GM23338 (cell line): Measurements from ENCODE around the gene PDIA3. TPM values are rescaled to one million over a fixed set of nuclear protein-coding genes. Genes with fewer than 3 reads are reported as not detected.
"Not testable (repeated sequence)": the region's sequence is repeated elsewhere in the genome, so short reads cannot be mapped to it uniquely, and the experiment has no call there.

Source experiments
- ATAC-seq: fragments of 200-7000 bp; cut with Tn5 transposase; 3 replicates; pipeline ENCODE4 v1.9.1; 2020
- DNase-seq: peaks from one replicate; pipeline ENCODE4 v3.0.0-alpha.2; 2015; ENCODE audit warnings: low spot score
- H2AFZ ChIP-seq: fragments of 200-600 bp; sonication (generic); 2 replicates; pipeline ENCODE4 v1.8.0; 2016; ENCODE audit warnings: antibody characterized with exemption, mild to moderate bottlenecking, moderate library complexity
- H3F3A ChIP-seq: fragments of 200-600 bp; sonication (generic); replicated peaks from 2 replicates; pipeline ENCODE4 v1.8.0; 2017; ENCODE audit warnings: antibody characterized with exemption, mixed run types, low read depth
- H3K27ac ChIP-seq: fragments of 200-600 bp; sonication (generic); 2 replicates; pipeline ENCODE4 v1.6.1; 2016; ENCODE audit warnings: low read depth
- H3K27me3 ChIP-seq: fragments of 200-600 bp; sonication (generic); 2 replicates; pipeline ENCODE4 v1.8.0; 2016; ENCODE audit warnings: mild to moderate bottlenecking, mixed run types, moderate library complexity; ENCODE audit not compliant: insufficient read depth
- H3K36me3 ChIP-seq: fragments of 200-600 bp; sonication (generic); 2 replicates; pipeline ENCODE4 v1.8.0; 2016; ENCODE audit warnings: mild to moderate bottlenecking; ENCODE audit not compliant: insufficient read depth
- H3K4me1 ChIP-seq: fragments of 200-600 bp; sonication (generic); 2 replicates; pipeline ENCODE4 v1.8.0; 2016; ENCODE audit warnings: mild to moderate bottlenecking, moderate library complexity; ENCODE audit not compliant: insufficient read depth
- H3K4me2 ChIP-seq: fragments of 200-600 bp; sonication (generic); 2 replicates; pipeline ENCODE4 v1.7.1; 2017; ENCODE audit warnings: mixed run types
- H3K4me3 ChIP-seq: fragments of 200-600 bp; sonication (generic); 2 replicates; pipeline ENCODE4 v1.6.1; 2016; ENCODE audit warnings: mixed run types
- H3K79me2 ChIP-seq: fragments of 200-600 bp; sonication (generic); replicated peaks from 2 replicates; pipeline ENCODE4 v1.8.0; 2017; ENCODE audit warnings: mild to moderate bottlenecking; ENCODE audit not compliant: insufficient read depth
- H3K9me2 ChIP-seq: fragments of 200-600 bp; sonication (generic); 2 replicates; pipeline ENCODE4 v1.8.0; 2017; ENCODE audit not compliant: insufficient read depth
- H4K20me1 ChIP-seq: fragments of 200-600 bp; sonication (generic); replicated peaks from 2 replicates; pipeline ENCODE4 v1.8.0; 2017; ENCODE audit warnings: mild to moderate bottlenecking; ENCODE audit not compliant: insufficient read depth
- H3K27ac Mint-ChIP-seq: 2 replicates; pipeline ENCODE4 v1.8.0; 2020; ENCODE audit warnings: inconsistent platforms, mild to moderate bottlenecking, moderate library complexity, mixed read lengths
- H3K27me3 Mint-ChIP-seq: 3 replicates; pipeline ENCODE4 v1.8.0; 2022; ENCODE audit warnings: low read depth, mild to moderate bottlenecking, moderate library complexity, mixed read lengths, inconsistent platforms; ENCODE audit not compliant: insufficient read depth, poor library complexity
- H3K36me3 Mint-ChIP-seq: 3 replicates; pipeline ENCODE4 v1.8.0; 2021; ENCODE audit warnings: low read depth, mild to moderate bottlenecking, inconsistent platforms, moderate library complexity, mixed read lengths
- H3K4me1 Mint-ChIP-seq: 3 replicates; pipeline ENCODE4 v1.8.0; 2020; ENCODE audit warnings: mild to moderate bottlenecking, inconsistent platforms, mixed read lengths
- H3K4me3 Mint-ChIP-seq: 3 replicates; pipeline ENCODE4 v1.8.0; 2021; ENCODE audit warnings: moderate library complexity, mild to moderate bottlenecking, inconsistent platforms, mixed read lengths
- H3K9me3 Mint-ChIP-seq: 3 replicates; pipeline ENCODE4 v1.8.0; 2020; ENCODE audit warnings: moderate library complexity, mild to moderate bottlenecking, inconsistent platforms, mixed read lengths
- CTCF ChIP-seq, 2 experiments: fragments of 200-600 bp in 1 of 2; sonication (generic) in 1 of 2; conservative IDR thresholded peaks; 2 replicates each; pipeline versions ENCODE4 v1.5.1 to v1.6.1; 2016 to 2017; ENCODE audit warnings: antibody characterized with exemption in 2 of 2, low read depth in 2 of 2, mild to moderate bottlenecking in 2 of 2, moderate library complexity in 1 of 2
- POLR2AphosphoS5 ChIP-seq: IDR thresholded peaks from 2 replicates; pipeline ENCODE4 v1.6.1; 2016; ENCODE audit warnings: antibody characterized with exemption, low read depth
- STAT1 ChIP-seq: IDR thresholded peaks from one replicate; pipeline ENCODE4 v1.6.1; 2016; ENCODE audit warnings: antibody characterized with exemption; ENCODE audit not compliant: unreplicated experiment
- ZNF331 ChIP-seq: fragments of 250-450 bp; sonication (Bioruptor Pico); IDR thresholded peaks from 2 replicates; pipeline ENCODE4 v1.5.0; 2020; ENCODE audit warnings: low read depth, mild to moderate bottlenecking, moderate library complexity
- polyA plus RNA-seq: library from polyadenylated mRNA; unstranded; fragments of >200 nt; fragmentation: Nextera tagmentation; extraction: Ambion mirVana; gene quantifications from 2 replicates; pipeline ENCODE4 v1.2.1, GENCODE V29; 2016
- total RNA-seq: library from RNA; depleted of rRNA; stranded (reverse); fragments of >200 nt; shearing (Covaris generic); gene quantifications from 2 replicates; pipeline ENCODE4 v1.2.3, GENCODE V29; 2014

PDIA3 gene
- total and polyA plus RNA-seq, 2 experiments from 2014 or later, result 363 to 631 TPM

- Histone ChIP-seq H3K79me2 (no peaks in the 10 kb centered on the region), H2AFZ (no peak overlapping the region), H3K4me2 (no peak overlapping the region), H3K4me3 (no peak overlapping the region), H3K27ac (no peak overlapping the region), H3F3A (no peaks in the 10 kb centered on the region), H4K20me1 (no peaks in the 10 kb centered on the region), H3K4me1 (no peaks in the 10 kb centered on the region), H3K36me3 (no peaks in the 10 kb centered on the region), H3K27me3 (no peaks in the 10 kb centered on the region), H3K9me2 (no peaks in the 10 kb centered on the region)
- TF ChIP-seq CTCF (conservative IDR thresholded peaks at IDR 0.05; ENCODE audit: low read depth in 2 of 2), result no peak
- Mint-ChIP-seq H3K27me3 (peaks cover 2% of the 10 kb centered on the region), H3K27ac (no peak overlapping the region), H3K4me1 (no peaks in the 10 kb centered on the region), H3K9me3 (no peaks in the 10 kb centered on the region), H3K36me3 (no peaks in the 10 kb centered on the region), H3K4me3 (no peak overlapping the region)
- ATAC-seq (no peak), DNase-seq (no peak)
Measured at GRCh38 chr15:43723151-43723550, 23.1 kb upstream of the PDIA3 start.

GRCh38 chr15:43726306-43726705, 19.9 kb upstream of the PDIA3 start:
- not testable (repeated sequence) for H3K27ac ChIP-seq, H3K4me2 ChIP-seq, H3F3A ChIP-seq, H3K4me3 ChIP-seq, H3K4me1 ChIP-seq, DNase-seq, ATAC-seq, H3K36me3 ChIP-seq, H3K9me3 Mint-ChIP-seq, H3K27ac Mint-ChIP-seq, H4K20me1 ChIP-seq, H3K36me3 Mint-ChIP-seq, H3K79me2 ChIP-seq, H2AFZ ChIP-seq, H3K4me3 Mint-ChIP-seq, H3K27me3 ChIP-seq, H3K4me1 Mint-ChIP-seq, H3K9me2 ChIP-seq, H3K27me3 Mint-ChIP-seq

GRCh38 chr15:43728053-43728725, 18.0 kb upstream of the PDIA3 start:
- H3K4me1 Mint-ChIP-seq, H3K36me3 Mint-ChIP-seq, H3F3A ChIP-seq, H3K27me3 Mint-ChIP-seq, H3K79me2 ChIP-seq, H3K4me3 ChIP-seq, H2AFZ ChIP-seq, DNase-seq, ATAC-seq, H3K27me3 ChIP-seq, H3K4me3 Mint-ChIP-seq, H3K4me1 ChIP-seq, H3K27ac Mint-ChIP-seq, H3K36me3 ChIP-seq, H3K4me2 ChIP-seq, H4K20me1 ChIP-seq, H3K9me3 Mint-ChIP-seq, H3K9me2 ChIP-seq, H3K27ac ChIP-seq: not testable (repeated sequence)

GRCh38 chr15:43735416-43735815, 10.8 kb upstream of the PDIA3 start:
- no peak overlapping the region for H3K4me3 Mint-ChIP-seq
- 0 out of 3 replicates have a peak, but pooled peaks cover 2% of the 10 kb centered on the region for H3K4me1 Mint-ChIP-seq
- no peak overlapping the region for H3K27ac Mint-ChIP-seq
- H3F3A ChIP-seq, result no peaks in the 10 kb centered on the region
- no peaks in the 10 kb centered on the region for H3K9me2 ChIP-seq
- H3K4me3 ChIP-seq, result no peak overlapping the region
- no peaks in the 10 kb centered on the region for H4K20me1 ChIP-seq
- no peak for DNase-seq
- H2AFZ ChIP-seq, result no peak overlapping the region
- no peaks in the 10 kb centered on the region for H3K79me2 ChIP-seq
- no peaks in the 10 kb centered on the region for H3K36me3 Mint-ChIP-seq
- no peak overlapping the region for H3K4me2 ChIP-seq
- no peaks in the 10 kb centered on the region for H3K27me3 Mint-ChIP-seq
- no peaks in the 10 kb centered on the region for H3K27me3 ChIP-seq
- H3K4me1 ChIP-seq, result no peaks in the 10 kb centered on the region
- H3K27ac ChIP-seq, result no peak overlapping the region
- ATAC-seq, result no peak
- H3K9me3 Mint-ChIP-seq, result no peaks in the 10 kb centered on the region; the same call in 2 of the 3 replicates
- no peaks in the 10 kb centered on the region for H3K36me3 ChIP-seq
- no peak for TF ChIP-seq STAT1
- no peak for TF ChIP-seq POLR2AphosphoS5
- no peak for TF ChIP-seq ZNF331
